Gastroesophageal sphincter (tissue), 4 donors: ENCODE data around the gene ATP5MK. TPM values are rescaled to one million over a fixed set of nuclear protein-coding genes. Genes with fewer than 3 reads are reported as not detected.

Experiments used
- ATAC-seq: fragments of 150-250 bp; one replicate; pipeline ENCODE4 v1.9.1; 2016; ENCODE audit warnings: mild to moderate bottlenecking, moderate library complexity
- H3K27ac ChIP-seq, 4 donors: fragments of 200-600 bp; sonication (generic) in 3 of 4; 1 replicate in 3 of 4; 2 replicates in 1 of 4; pipeline ENCODE4 v1.5.1; 2016 to 2019
- H3K27me3 ChIP-seq: fragments of 200-600 bp; sonication (generic); one replicate; pipeline ENCODE4 v1.5.1; 2019
- H3K36me3 ChIP-seq, 2 donors: fragments of 200-600 bp; sonication (generic); one replicate each; pipeline ENCODE4 v1.5.1; 2019; ENCODE audit warnings: control low read depth in 1 of 2
- H3K4me1 ChIP-seq, 3 donors: fragments of 200-600 bp; sonication (generic); 1 replicate in 2 of 3; 2 replicates in 1 of 3; pipeline ENCODE4 v1.5.1; 2016 to 2019; ENCODE audit warnings: control low read depth in 2 of 3
- H3K4me3 ChIP-seq, 2 donors: fragments of 200-600 bp; sonication (generic); one replicate each; pipeline ENCODE4 v1.5.1; 2019; ENCODE audit warnings: mild to moderate bottlenecking in 1 of 2, moderate library complexity in 1 of 2
- H3K9me3 ChIP-seq, 3 donors: fragments of 200-600 bp; sonication (generic); one replicate each; pipeline ENCODE4 v1.5.1; 2017 to 2019; ENCODE audit warnings: control low read depth in 2 of 3
- EP300 ChIP-seq: sonication (generic); formaldehyde crosslinking; IDR thresholded peaks from one replicate; pipeline ENCODE4 v1.6.1; 2017; ENCODE audit warnings: antibody characterized with exemption, mild to moderate bottlenecking
- POLR2A ChIP-seq, 2 donors: fragments of 450-650 bp; IDR thresholded peaks; one replicate each; pipeline ENCODE4 v1.6.1; 2017; ENCODE audit warnings: antibody characterized with exemption in 2 of 2, mild to moderate bottlenecking in 2 of 2, moderate library complexity in 1 of 2
- POLR2AphosphoS5 ChIP-seq: sonication (generic); formaldehyde crosslinking; IDR thresholded peaks from one replicate; pipeline ENCODE4 v1.6.1; 2017; ENCODE audit warnings: antibody characterized with exemption
- WGBS, 2 donors: methylation state at CpG; one replicate each; pipeline ENCODE4 v1.1.5; 2018; ENCODE audit warnings: low coverage in 1 of 2; 5-methylcytosine and 5-hydroxymethylcytosine counted together
- total RNA-seq, 4 donors: library from RNA; depleted of rRNA; stranded (reverse); fragments of >200 nt; gene quantifications; one replicate each; pipeline ENCODE4 v1.1.0, GENCODE V29; 2016
- TF ChIP-seq, protein P1 (sequence below), 4 experiments: fragments of 200-600 bp in 2 of 4; fragments of 450-650 bp in 2 of 4; sonication (generic) in 1 of 4; IDR thresholded peaks; one replicate each; pipeline ENCODE4 v1.5.1; 2017 to 2019; ENCODE audit warnings: antibody characterized with exemption in 4 of 4, mild to moderate bottlenecking in 2 of 4, moderate library complexity in 2 of 4

Gene ATP5MK
- total RNA-seq, 4 donors from 2014 or later = 321 to 561 (median 470) TPM

DNA sequence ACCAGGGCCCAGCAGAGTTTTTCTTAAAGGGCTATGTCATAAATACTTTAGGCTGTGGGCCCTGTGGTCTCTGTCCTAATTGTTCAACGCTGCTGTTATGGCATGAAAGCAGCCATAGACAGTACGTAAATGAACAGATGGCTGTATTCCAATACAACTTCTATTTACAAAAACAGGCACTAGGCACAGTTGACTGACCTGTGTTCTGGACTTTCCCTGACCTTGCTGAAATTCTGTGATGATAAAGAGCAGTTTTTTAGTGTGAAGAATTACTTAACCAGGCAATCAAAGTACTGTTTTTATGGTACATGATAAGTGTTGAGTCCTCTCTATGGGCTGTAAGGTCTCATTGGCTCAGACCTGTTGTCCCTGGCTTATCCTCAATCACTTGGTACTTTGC lies 17.3 kb upstream of the ATP5MK start:
- Histone ChIP-seq H3K27me3 (no peaks in the 10 kb centered on the region), H3K27ac (no peak overlapping the region), H3K4me3 (no peak overlapping the region), H3K4me1 (no peaks in the 10 kb centered on the region), H3K9me3 (no peaks in the 10 kb centered on the region), H3K36me3 (peaks cover 0 to 100% of the 10 kb centered on the region in 2 donors)
- TF ChIP-seq EP300 (no peak), POLR2AphosphoS5 (no peak), POLR2A (IDR thresholded peaks at IDR 0.05) (no peak)
- TF ChIP-seq, protein P1, sequence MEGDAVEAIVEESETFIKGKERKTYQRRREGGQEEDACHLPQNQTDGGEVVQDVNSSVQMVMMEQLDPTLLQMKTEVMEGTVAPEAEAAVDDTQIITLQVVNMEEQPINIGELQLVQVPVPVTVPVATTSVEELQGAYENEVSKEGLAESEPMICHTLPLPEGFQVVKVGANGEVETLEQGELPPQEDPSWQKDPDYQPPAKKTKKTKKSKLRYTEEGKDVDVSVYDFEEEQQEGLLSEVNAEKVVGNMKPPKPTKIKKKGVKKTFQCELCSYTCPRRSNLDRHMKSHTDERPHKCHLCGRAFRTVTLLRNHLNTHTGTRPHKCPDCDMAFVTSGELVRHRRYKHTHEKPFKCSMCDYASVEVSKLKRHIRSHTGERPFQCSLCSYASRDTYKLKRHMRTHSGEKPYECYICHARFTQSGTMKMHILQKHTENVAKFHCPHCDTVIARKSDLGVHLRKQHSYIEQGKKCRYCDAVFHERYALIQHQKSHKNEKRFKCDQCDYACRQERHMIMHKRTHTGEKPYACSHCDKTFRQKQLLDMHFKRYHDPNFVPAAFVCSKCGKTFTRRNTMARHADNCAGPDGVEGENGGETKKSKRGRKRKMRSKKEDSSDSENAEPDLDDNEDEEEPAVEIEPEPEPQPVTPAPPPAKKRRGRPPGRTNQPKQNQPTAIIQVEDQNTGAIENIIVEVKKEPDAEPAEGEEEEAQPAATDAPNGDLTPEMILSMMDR (IDR thresholded peaks at IDR 0.05) = no peak
- ATAC-seq = no peak
- WGBS, 2 donors = 80 to 83% methylated on average over 1 to 2 of the region's 2 CpGs

DNA sequence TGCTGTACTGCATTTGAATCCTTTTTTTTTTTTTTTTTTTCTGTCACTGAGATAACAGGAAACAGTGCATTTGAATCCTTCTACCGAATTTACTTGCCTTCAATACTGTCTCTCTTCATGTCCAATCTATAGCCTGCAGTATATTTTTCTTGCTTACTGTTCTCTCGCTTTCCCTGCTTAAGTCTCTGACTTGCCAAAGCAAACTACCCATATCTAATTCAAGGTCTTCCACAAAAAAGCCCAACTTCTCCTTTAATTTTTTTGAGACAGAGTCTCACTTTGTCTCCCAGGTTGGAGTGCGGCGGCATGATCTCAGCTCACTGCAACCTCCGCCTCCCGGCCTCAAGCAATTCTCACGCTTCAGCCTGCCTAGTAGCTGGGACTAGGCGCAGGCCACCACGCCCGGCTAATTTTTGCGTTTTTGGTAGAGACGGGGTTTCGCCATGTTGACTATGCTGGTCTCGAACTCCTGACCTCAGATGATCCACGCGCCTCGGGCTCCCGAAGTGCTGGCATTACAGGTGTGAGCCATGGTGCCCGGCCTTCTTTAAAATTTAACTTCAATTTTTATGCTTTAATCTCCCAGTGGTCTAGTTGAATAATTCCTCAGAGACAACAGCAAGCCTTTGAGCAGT lies 1.0 kb upstream of the ATP5MK start:
- H3K27me3 ChIP-seq = no peaks in the 10 kb centered on the region
- H3K36me3 ChIP-seq = peaks cover 0 to 45% of the 10 kb centered on the region in 2 donors
- H3K9me3 ChIP-seq = no peaks in the 10 kb centered on the region
- TF ChIP-seq EP300 (no peak), POLR2AphosphoS5 (no peak), POLR2A (IDR thresholded peaks at IDR 0.05) (no peak)
- TF ChIP-seq, protein P1 (IDR thresholded peaks at IDR 0.05) = no peak
- H3K27ac ChIP-seq = peak overlapping the region in 2 of 4 donors; percentile 92
- peaks cover 15 to 50% (median 18%) of the 10 kb centered on the region in 3 donors for H3K4me1 ChIP-seq
- 54 to 60% methylated on average over 12 to 19 of the region's 19 CpGs for WGBS, 2 donors
- H3K4me3 ChIP-seq = peak overlapping the region; percentile 70 to 91
- ATAC-seq = no peak

DNA sequence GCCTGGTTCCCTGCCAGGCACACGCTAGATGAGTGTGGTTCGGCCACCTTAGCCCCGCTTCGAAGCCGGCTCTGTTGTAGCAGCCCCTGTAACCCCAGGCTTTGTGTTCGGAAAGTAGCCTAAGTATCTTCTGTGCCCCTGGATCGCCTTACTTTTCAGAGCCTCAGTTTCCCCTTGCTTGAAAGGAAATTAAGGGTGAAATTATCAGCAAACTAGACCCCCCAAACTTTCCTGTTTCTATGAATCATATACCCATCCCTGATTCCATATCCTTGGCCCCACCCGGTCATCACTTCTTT lies 463 bp upstream of the ATP5MK start:
- peaks cover 0 to 44% of the 10 kb centered on the region in 2 donors for H3K36me3 ChIP-seq
- ATAC-seq = no peak
- no peaks in the 10 kb centered on the region for H3K27me3 ChIP-seq
- peak overlapping the region; percentile 34 to 92 (median 92) for H3K27ac ChIP-seq
- 0% methylated on average over 3 to 5 of the region's 8 CpGs for WGBS, 2 donors
- TF ChIP-seq EP300 (no peak), POLR2AphosphoS5 (no peak), POLR2A (IDR thresholded peaks at IDR 0.05) (no peak)
- TF ChIP-seq, protein P1 (IDR thresholded peaks at IDR 0.05) = no peak
- H3K9me3 ChIP-seq = no peaks in the 10 kb centered on the region
- H3K4me3 ChIP-seq = peak overlapping the region; percentile 70 to 91
- peaks cover 15 to 51% (median 18%) of the 10 kb centered on the region in 3 donors for H3K4me1 ChIP-seq

DNA sequence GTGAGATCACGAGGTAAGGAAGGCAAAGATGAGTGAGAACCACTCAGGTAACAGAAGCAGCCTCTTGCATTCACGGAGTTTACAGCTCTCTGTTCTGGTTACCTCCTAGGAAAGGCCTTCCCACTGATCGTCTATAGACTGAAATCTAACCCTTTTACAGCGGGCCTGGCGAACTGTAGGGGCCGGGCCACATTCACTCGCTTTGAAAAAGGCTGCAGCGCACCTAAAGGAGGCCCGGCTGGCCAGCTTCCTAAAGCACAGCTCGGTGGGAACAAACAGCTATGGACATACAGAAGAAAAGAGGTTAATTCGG lies 565 bp downstream of the ATP5MK start:
- no peak for ATAC-seq
- Histone ChIP-seq H3K27ac (peak overlapping the region; percentile 56 to 92 (median 92)), H3K4me1 (peaks cover 15 to 51% (median 18%) of the 10 kb centered on the region in 3 donors)

DNA sequence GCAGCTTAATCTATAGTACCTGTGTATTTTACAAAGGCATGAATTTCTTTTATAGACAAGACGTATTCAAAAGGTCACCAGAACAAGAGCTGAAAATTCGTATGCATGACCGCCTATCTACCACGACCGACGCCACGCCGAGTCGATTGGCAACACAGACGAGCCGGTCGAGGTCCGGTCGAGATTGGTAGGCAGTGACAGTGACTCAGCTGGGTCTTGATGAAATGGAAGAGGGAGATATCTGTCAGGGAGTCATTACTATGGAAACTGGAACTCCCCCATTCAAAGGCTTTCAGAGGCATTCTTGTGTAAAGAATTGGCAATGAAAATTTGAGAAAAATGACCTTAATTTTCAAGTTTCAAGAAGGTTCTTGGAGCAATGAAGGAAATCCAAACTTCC lies 2.1 kb downstream of the ATP5MK start:
- WGBS, 2 donors = 80 to 93% methylated on average over 4 to 14 of the region's 14 CpGs
- ATAC-seq = no peak
- Histone ChIP-seq H3K27ac (no peak overlapping the region), H3K36me3 (peaks cover 0 to 44% of the 10 kb centered on the region in 2 donors), H3K9me3 (no peaks in the 10 kb centered on the region), H3K4me1 (peaks cover 15 to 51% (median 18%) of the 10 kb centered on the region in 3 donors), H3K27me3 (no peaks in the 10 kb centered on the region), H3K4me3 (no peak overlapping the region)
- TF ChIP-seq POLR2A (IDR thresholded peaks at IDR 0.05) = no peak
- TF ChIP-seq, protein P1 (IDR thresholded peaks at IDR 0.05) = no peak
- TF ChIP-seq POLR2AphosphoS5 = no peak
- TF ChIP-seq EP300 = no peak

More for the DNA sequence above, 565 bp downstream of the ATP5MK start:
- 0 to 6% methylated on average over 1 to 4 of the region's 11 CpGs for WGBS, 2 donors
- no peaks in the 10 kb centered on the region for H3K27me3 ChIP-seq
- TF ChIP-seq EP300 (no peak), POLR2A (IDR thresholded peaks at IDR 0.05) (no peak), POLR2AphosphoS5 (no peak)
- TF ChIP-seq, protein P1 (IDR thresholded peaks at IDR 0.05) = no peak
- no peaks in the 10 kb centered on the region for H3K9me3 ChIP-seq
- peak overlapping the region; percentile 70 to 91 for H3K4me3 ChIP-seq
- H3K36me3 ChIP-seq = peaks cover 0 to 44% of the 10 kb centered on the region in 2 donors
